ENCODE results near the gene RELN.

GRCh38 chr7:103551016-103551415 is 438.4 kb downstream of the RELN start:
- no peak for TF ChIP-seq EZH2 (IDR thresholded peaks at IDR 0.05; ENCODE audit: low read depth)
- TF ChIP-seq, protein P1, sequence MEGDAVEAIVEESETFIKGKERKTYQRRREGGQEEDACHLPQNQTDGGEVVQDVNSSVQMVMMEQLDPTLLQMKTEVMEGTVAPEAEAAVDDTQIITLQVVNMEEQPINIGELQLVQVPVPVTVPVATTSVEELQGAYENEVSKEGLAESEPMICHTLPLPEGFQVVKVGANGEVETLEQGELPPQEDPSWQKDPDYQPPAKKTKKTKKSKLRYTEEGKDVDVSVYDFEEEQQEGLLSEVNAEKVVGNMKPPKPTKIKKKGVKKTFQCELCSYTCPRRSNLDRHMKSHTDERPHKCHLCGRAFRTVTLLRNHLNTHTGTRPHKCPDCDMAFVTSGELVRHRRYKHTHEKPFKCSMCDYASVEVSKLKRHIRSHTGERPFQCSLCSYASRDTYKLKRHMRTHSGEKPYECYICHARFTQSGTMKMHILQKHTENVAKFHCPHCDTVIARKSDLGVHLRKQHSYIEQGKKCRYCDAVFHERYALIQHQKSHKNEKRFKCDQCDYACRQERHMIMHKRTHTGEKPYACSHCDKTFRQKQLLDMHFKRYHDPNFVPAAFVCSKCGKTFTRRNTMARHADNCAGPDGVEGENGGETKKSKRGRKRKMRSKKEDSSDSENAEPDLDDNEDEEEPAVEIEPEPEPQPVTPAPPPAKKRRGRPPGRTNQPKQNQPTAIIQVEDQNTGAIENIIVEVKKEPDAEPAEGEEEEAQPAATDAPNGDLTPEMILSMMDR (conservative IDR thresholded peaks at IDR 0.05) = no peak
